Stomach smooth muscle (tissue), 2 donors: ENCODE measurements around the gene TOM1L2.

Source experiments
- H3K27ac ChIP-seq: one replicate; pipeline ENCODE4 v1.7.0; 2013; ENCODE audit warnings: mild to moderate bottlenecking, low read length, inconsistent platforms
- H3K27me3 ChIP-seq, 2 donors: one replicate each; pipeline ENCODE4 v1.7.0; 2013; ENCODE audit warnings: low read length in 2 of 2; ENCODE audit not compliant: insufficient read depth in 2 of 2, control insufficient read depth in 1 of 2
- H3K36me3 ChIP-seq, 2 donors: one replicate each; pipeline ENCODE4 v1.7.0; 2013; ENCODE audit warnings: low read length in 2 of 2; ENCODE audit not compliant: control insufficient read depth in 2 of 2, insufficient read depth in 2 of 2
- H3K4me1 ChIP-seq: one replicate; pipeline ENCODE4 v1.7.0; 2013; ENCODE audit warnings: low read length; ENCODE audit not compliant: control insufficient read depth, insufficient read depth
- H3K4me3 ChIP-seq, 2 donors: one replicate each; pipeline ENCODE4 v1.7.0; 2013; ENCODE audit warnings: low read length in 2 of 2
- H3K9ac ChIP-seq, 2 donors: one replicate each; pipeline ENCODE4 v1.7.0; 2013; ENCODE audit warnings: low read length in 2 of 2, mild to moderate bottlenecking in 1 of 2
- H3K9me3 ChIP-seq, 2 donors: one replicate each; pipeline ENCODE4 v1.7.0; 2013; ENCODE audit warnings: low read length in 2 of 2; ENCODE audit not compliant: control insufficient read depth in 2 of 2
- donor health status: healthy.
- donor health status: Pancreatic carcinoma.

TOM1L2 gene

DNA sequence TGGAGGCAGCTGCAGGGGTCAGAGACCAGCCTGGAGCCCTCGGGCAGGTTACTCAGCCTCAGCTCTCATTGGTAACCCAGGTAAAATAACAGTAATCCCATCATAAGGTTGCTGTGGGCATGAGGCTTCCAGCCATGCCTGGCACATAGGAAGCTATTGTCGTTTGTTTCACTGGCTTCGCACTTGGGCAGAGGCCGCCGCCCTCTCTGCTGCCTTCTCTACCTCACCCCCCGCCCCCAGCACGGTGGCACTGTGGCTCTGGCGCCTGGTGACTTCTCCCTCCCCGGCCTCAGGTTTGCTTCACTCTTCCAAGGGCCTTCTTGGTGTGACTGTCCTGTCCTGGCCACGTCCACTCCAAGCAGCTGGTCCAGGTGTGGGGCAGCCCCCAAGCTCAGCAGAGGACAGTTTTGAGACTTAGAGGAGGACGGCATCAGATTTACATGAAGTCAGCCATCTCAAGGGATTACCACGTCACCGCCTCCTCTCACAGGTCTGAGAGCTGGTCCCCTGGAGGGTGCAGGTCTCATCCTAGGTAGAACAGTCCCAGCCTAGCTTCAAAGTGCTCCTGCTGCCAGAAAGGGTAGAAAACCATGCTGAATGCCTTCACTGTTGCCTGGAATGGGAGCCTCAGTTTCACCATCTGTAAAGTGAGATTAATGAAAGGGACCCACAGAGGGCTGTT lies 170.3 kb downstream of the TOM1L2 start:
- H3K4me3 ChIP-seq = no peak overlapping the region
- H3K36me3 ChIP-seq = peaks cover 7 to 29% of the 10 kb centered on the region in 2 donors
- H3K9me3 ChIP-seq = no peaks in the 10 kb centered on the region
- peaks cover 18% of the 10 kb centered on the region for H3K4me1 ChIP-seq
- H3K9ac ChIP-seq = no peak overlapping the region
- H3K27ac ChIP-seq = no peak overlapping the region
- no peaks in the 10 kb centered on the region for H3K27me3 ChIP-seq

- peaks cover 12% of the 10 kb centered on the region for H3K4me1 ChIP-seq
- H3K36me3 ChIP-seq = peaks cover 7 to 24% of the 10 kb centered on the region in 2 donors
- no peaks in the 10 kb centered on the region for H3K9me3 ChIP-seq
- H3K27ac ChIP-seq = no peak overlapping the region
- no peaks in the 10 kb centered on the region for H3K27me3 ChIP-seq
- no peak overlapping the region for H3K9ac ChIP-seq
- H3K4me3 ChIP-seq = no peak overlapping the region
Observed at GRCh38 chr17:17800504-17801021, 171.6 kb downstream of the TOM1L2 start.

- H3K36me3 ChIP-seq = peaks cover 6 to 27% of the 10 kb centered on the region in 2 donors
- no peak overlapping the region for H3K9ac ChIP-seq
- no peak overlapping the region for H3K4me3 ChIP-seq
- no peaks in the 10 kb centered on the region for H3K9me3 ChIP-seq
- H3K27me3 ChIP-seq = no peaks in the 10 kb centered on the region
- peaks cover 17% of the 10 kb centered on the region for H3K4me1 ChIP-seq
- H3K27ac ChIP-seq = no peak overlapping the region
Observed at GRCh38 chr17:17798573-17799255, 173.5 kb downstream of the TOM1L2 start.

- Histone ChIP-seq H3K27me3 (no peaks in the 10 kb centered on the region), H3K27ac (no peak overlapping the region), H3K9ac (no peak overlapping the region), H3K4me3 (no peak overlapping the region), H3K4me1 (peaks cover 23% of the 10 kb centered on the region), H3K9me3 (no peaks in the 10 kb centered on the region), H3K36me3 (peaks cover 3 to 26% of the 10 kb centered on the region in 2 donors)
Observed at GRCh38 chr17:17798010-17798556, 174.1 kb downstream of the TOM1L2 start.

DNA sequence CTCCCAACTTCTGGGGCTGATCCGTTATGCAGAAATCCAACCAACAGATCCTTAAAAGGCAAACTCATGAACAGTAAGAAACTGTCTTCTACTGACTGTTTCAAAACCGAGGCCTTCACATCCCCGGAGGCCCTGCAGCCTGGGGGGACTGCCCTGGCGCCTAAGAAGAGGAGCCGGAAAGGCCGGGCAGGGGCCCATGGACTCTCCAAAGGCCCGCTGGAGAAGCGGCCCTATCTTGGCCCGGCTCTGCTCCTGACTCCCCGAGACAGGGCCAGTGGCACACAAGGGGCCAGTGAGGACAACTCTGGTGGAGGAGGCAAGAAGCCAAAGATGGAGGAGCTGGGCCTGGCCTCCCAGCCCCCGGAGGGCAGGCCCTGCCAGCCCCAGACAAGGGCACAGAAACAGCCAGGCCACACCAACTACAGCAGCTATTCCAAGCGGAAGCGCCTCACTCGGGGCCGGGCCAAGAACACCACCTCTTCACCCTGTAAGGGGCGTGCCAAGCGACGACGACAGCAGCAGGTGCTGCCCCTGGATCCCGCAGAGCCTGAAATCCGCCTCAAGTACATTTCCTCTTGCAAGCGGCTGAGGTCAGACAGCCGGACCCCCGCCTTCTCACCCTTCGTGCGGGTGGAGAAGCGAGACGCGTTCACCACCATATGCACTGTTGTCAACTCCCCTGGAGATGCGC lies 174.9 kb downstream of the TOM1L2 start:
- no peak overlapping the region for H3K9ac ChIP-seq
- H3K36me3 ChIP-seq = peaks cover 3 to 26% of the 10 kb centered on the region in 2 donors
- H3K4me1 ChIP-seq = peaks cover 29% of the 10 kb centered on the region
- no peaks in the 10 kb centered on the region for H3K9me3 ChIP-seq
- H3K27ac ChIP-seq = no peak overlapping the region
- no peaks in the 10 kb centered on the region for H3K27me3 ChIP-seq
- no peak overlapping the region for H3K4me3 ChIP-seq

GRCh38 chr17:17796787-17797061 lies 175.5 kb downstream of the TOM1L2 start:
- peaks cover 3 to 24% of the 10 kb centered on the region in 2 donors for H3K36me3 ChIP-seq
- no peak overlapping the region for H3K27ac ChIP-seq
- no peak overlapping the region for H3K9ac ChIP-seq
- no peaks in the 10 kb centered on the region for H3K27me3 ChIP-seq
- no peaks in the 10 kb centered on the region for H3K9me3 ChIP-seq
- H3K4me1 ChIP-seq = peaks cover 35% of the 10 kb centered on the region
- H3K4me3 ChIP-seq = no peak overlapping the region

GRCh38 chr17:17795946-17796786 lies 176.0 kb downstream of the TOM1L2 start:
- Histone ChIP-seq H3K4me1 (peaks cover 40% of the 10 kb centered on the region), H3K36me3 (peaks cover 3 to 24% of the 10 kb centered on the region in 2 donors), H3K4me3 (no peak overlapping the region), H3K27ac (no peak overlapping the region), H3K9ac (no peak overlapping the region), H3K9me3 (no peaks in the 10 kb centered on the region), H3K27me3 (no peaks in the 10 kb centered on the region)

DNA sequence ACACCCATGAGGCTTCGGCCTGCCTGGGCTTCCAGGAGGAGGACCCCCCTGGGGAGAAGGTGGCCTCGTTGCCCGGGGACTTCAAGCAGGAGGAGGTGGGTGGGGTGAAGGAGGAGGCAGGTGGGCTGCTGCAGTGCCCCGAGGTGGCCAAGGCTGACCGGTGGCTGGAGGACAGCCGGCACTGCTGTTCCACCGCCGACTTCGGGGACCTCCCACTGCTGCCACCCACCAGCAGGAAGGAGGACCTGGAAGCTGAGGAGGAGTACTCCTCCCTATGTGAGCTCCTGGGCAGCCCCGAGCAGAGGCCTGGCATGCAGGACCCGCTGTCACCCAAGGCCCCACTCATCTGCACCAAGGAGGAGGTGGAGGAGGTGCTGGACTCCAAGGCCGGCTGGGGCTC lies 176.9 kb downstream of the TOM1L2 start:
- no peak overlapping the region for H3K4me3 ChIP-seq
- H3K27ac ChIP-seq = no peak overlapping the region
- peaks cover 44% of the 10 kb centered on the region for H3K4me1 ChIP-seq
- H3K27me3 ChIP-seq = no peaks in the 10 kb centered on the region
- H3K36me3 ChIP-seq = peaks cover 3 to 24% of the 10 kb centered on the region in 2 donors
- H3K9me3 ChIP-seq = no peaks in the 10 kb centered on the region
- no peak overlapping the region for H3K9ac ChIP-seq

DNA sequence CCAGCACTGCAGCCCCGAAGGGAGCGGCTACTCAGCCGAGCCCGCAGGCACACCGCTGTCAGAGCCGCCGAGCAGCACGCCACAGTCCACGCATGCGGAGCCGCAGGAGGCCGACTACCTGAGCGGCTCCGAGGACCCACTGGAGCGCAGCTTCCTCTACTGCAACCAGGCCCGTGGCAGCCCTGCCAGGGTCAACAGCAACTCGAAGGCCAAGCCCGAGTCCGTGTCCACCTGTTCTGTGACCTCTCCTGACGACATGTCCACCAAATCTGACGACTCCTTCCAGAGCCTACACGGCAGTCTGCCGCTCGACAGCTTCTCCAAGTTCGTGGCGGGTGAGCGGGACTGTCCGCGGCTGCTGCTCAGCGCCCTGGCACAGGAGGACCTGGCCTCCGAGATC lies 177.8 kb downstream of the TOM1L2 start:
- Histone ChIP-seq H3K9me3 (no peaks in the 10 kb centered on the region), H3K36me3 (peaks cover 3 to 24% of the 10 kb centered on the region in 2 donors), H3K9ac (no peak overlapping the region), H3K4me1 (peaks cover 48% of the 10 kb centered on the region), H3K4me3 (no peak overlapping the region), H3K27ac (no peak overlapping the region), H3K27me3 (no peaks in the 10 kb centered on the region)
